ENCODE data around the gene CAMK1D.

- TF ChIP-seq CTCF (conservative IDR thresholded peaks at IDR 0.05; ENCODE audit: low read depth, low read length), result no peak
- TF ChIP-seq POLR2A (IDR thresholded peaks at IDR 0.05; ENCODE audit: low read depth, low read length), result no peak
- no peak for TF ChIP-seq BHLHE40 (IDR thresholded peaks at IDR 0.05; ENCODE audit: low read depth, low read length)
- no peak for TF ChIP-seq CEBPB (IDR thresholded peaks at IDR 0.05; ENCODE audit: low read depth, low read length)
- no peak for TF ChIP-seq RAD21 (IDR thresholded peaks at IDR 0.05; ENCODE audit: low read length)
- TF ChIP-seq RCOR1 (IDR thresholded peaks at IDR 0.05; ENCODE audit: insufficient replicate concordance, low read length), result no peak
- TF ChIP-seq CHD1 (IDR thresholded peaks at IDR 0.05; ENCODE audit: low read depth, low read length), result no peak
Measured at GRCh38 chr10:12382157-12382548, 32.8 kb downstream of the CAMK1D start.

All from IMR-90 (cell line).